ENCODE results near the gene C2orf69. TPM values are rescaled to one million over a fixed set of nuclear protein-coding genes. Genes with fewer than 3 reads are reported as not detected.

C2orf69 gene
- total RNA-seq, 3 donors from 2014 or later = 12.7 to 19.2 (median 13.8) TPM

DNA sequence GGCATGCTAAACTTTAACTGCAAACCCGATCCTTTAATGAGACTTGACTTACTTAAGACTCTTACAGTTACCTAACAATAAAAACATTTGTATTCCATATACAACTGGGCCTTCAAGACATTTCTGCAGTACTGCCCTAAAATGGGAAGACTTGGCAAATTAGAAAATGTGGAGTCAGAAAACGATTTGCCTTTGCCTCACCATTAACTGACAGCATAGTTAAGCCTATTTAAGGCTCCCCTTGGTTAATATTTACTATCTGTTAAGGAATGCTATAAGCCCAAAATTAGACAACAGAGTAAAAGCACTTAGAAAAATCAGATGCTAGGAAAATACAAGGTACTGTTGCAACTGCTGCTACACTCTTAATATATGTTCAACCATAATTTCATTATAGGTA, 25.5 kb downstream of the C2orf69 start:
- Histone ChIP-seq H3K4me3 (no peak overlapping the region), H3K36me3 (no peaks in the 10 kb centered on the region), H3K4me1 (no peaks in the 10 kb centered on the region), H3K27me3 (no peaks in the 10 kb centered on the region), H3K27ac (no peak overlapping the region), H3K9me3 (no peaks in the 10 kb centered on the region)
- TF ChIP-seq POLR2A (IDR thresholded peaks at IDR 0.05) (no peak), POLR2AphosphoS5 (IDR thresholded peaks at IDR 0.05) (no peak)
- TF ChIP-seq, protein P1, sequence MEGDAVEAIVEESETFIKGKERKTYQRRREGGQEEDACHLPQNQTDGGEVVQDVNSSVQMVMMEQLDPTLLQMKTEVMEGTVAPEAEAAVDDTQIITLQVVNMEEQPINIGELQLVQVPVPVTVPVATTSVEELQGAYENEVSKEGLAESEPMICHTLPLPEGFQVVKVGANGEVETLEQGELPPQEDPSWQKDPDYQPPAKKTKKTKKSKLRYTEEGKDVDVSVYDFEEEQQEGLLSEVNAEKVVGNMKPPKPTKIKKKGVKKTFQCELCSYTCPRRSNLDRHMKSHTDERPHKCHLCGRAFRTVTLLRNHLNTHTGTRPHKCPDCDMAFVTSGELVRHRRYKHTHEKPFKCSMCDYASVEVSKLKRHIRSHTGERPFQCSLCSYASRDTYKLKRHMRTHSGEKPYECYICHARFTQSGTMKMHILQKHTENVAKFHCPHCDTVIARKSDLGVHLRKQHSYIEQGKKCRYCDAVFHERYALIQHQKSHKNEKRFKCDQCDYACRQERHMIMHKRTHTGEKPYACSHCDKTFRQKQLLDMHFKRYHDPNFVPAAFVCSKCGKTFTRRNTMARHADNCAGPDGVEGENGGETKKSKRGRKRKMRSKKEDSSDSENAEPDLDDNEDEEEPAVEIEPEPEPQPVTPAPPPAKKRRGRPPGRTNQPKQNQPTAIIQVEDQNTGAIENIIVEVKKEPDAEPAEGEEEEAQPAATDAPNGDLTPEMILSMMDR (IDR thresholded peaks at IDR 0.05) = no peak
- DNase-seq (ENCODE audit: low spot score in 2 of 2) = no peak
- intact Hi-C loops (cut with DNase I; ENCODE audit: low total_unique reads) = no loop called here

DNA sequence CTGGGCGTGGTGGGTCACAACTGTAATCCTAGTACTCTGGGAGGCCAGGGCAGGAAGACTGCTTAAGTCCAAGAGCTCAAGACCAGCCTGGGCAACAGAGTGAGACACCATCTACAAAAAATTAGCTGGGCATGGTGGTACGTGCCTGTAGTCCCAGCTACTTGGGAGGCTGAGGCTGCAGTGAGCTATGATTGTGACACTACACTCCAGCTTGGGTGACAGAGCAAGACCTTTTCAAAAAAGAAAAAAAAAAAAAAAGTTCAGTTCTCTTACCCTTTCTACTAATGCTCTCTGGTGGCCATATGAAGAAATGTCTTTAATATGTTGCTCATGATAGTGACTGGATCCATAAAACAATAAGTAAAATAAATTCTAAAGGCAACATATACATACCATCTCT, 29.3 kb downstream of the C2orf69 start:
- DNase-seq (ENCODE audit: low spot score in 2 of 2) = no peak
- H3K27me3 ChIP-seq = no peaks in the 10 kb centered on the region
- no peaks in the 10 kb centered on the region for H3K9me3 ChIP-seq
- H3K4me1 ChIP-seq = no peaks in the 10 kb centered on the region
- no peaks in the 10 kb centered on the region for H3K36me3 ChIP-seq
- no peak for TF ChIP-seq POLR2AphosphoS5 (IDR thresholded peaks at IDR 0.05)
- TF ChIP-seq POLR2A (IDR thresholded peaks at IDR 0.05) = no peak
- TF ChIP-seq, protein P1 (IDR thresholded peaks at IDR 0.05) = no peak
- intact Hi-C loops (cut with DNase I; ENCODE audit: low total_unique reads) = no loop called here
- no peak overlapping the region for H3K4me3 ChIP-seq
- no peak overlapping the region for H3K27ac ChIP-seq

DNA sequence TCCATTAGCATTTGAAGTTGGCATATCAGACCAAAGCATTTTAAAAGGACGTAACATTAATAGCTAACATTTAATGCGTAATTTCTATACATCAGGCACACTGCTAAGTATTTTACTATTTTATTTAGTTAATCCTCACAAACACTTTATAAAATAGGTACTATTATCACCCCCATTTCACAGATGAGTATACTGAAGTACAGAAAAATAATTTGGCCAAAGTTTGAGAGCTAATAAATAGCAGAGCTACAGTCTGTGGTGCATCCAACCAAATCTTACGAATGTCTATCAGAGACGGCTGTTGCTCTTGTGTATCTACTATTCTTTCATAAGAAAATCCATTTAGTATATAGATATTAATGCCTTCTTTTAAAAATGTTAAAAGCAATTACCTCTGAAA, 32.3 kb downstream of the C2orf69 start:
- intact Hi-C loops (cut with DNase I; ENCODE audit: low total_unique reads) = no loop called here
- H3K27ac ChIP-seq = no peak overlapping the region
- H3K9me3 ChIP-seq = no peaks in the 10 kb centered on the region
- no peak for TF ChIP-seq POLR2A (IDR thresholded peaks at IDR 0.05)
- TF ChIP-seq, protein P1 (IDR thresholded peaks at IDR 0.05) = no peak
- no peak overlapping the region for H3K4me3 ChIP-seq
- H3K4me1 ChIP-seq = no peaks in the 10 kb centered on the region
- H3K27me3 ChIP-seq = no peaks in the 10 kb centered on the region
- DNase-seq (ENCODE audit: low spot score in 2 of 2) = no peak
- peaks cover 4% of the 10 kb centered on the region for H3K36me3 ChIP-seq

DNA sequence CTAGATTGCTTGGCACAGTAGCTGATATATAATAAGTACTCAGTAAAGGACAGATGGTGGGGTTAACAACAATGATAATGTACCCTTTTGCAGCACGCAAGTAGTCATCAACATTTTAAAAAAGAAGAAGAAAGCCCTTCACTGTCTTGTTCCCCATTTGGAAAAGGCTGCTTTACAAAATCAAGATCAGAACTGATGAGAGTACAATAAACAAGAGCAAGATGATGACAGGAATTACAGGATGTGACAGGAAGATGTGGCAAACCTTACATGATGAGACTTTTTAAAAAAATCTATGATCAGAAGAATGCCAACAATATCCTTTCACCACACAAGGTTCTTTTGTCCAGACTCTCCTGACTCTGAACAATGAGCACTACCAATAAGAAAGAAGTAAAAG, 35.1 kb downstream of the C2orf69 start:
- Histone ChIP-seq H3K4me1 (no peaks in the 10 kb centered on the region), H3K36me3 (peaks cover 4% of the 10 kb centered on the region), H3K27me3 (no peaks in the 10 kb centered on the region), H3K4me3 (no peak overlapping the region), H3K9me3 (no peaks in the 10 kb centered on the region), H3K27ac (no peak overlapping the region)
- intact Hi-C loops (cut with DNase I; ENCODE audit: low total_unique reads) = no loop called here
- TF ChIP-seq, protein P1 (IDR thresholded peaks at IDR 0.05) = no peak
- TF ChIP-seq POLR2A (IDR thresholded peaks at IDR 0.05) = no peak
- TF ChIP-seq POLR2AphosphoS5 (IDR thresholded peaks at IDR 0.05) = no peak
- no peak for DNase-seq (ENCODE audit: low spot score in 2 of 2)

- Histone ChIP-seq H3K4me1 (no peaks in the 10 kb centered on the region), H3K27me3 (no peaks in the 10 kb centered on the region), H3K36me3 (peaks cover 4% of the 10 kb centered on the region), H3K27ac (no peak overlapping the region), H3K4me3 (no peak overlapping the region), H3K9me3 (no peaks in the 10 kb centered on the region)
- no peak for DNase-seq (ENCODE audit: low spot score in 2 of 2)
- TF ChIP-seq, protein P1 (IDR thresholded peaks at IDR 0.05) = no peak
- TF ChIP-seq POLR2AphosphoS5 (IDR thresholded peaks at IDR 0.05) (no peak), POLR2A (IDR thresholded peaks at IDR 0.05) (no peak)
- intact Hi-C loops (cut with DNase I; ENCODE audit: low total_unique reads) = no loop called here
These were observed 35.7 kb downstream of the C2orf69 start for GRCh38 chr2:199946836-199947235.

All from breast epithelium (tissue), 4 donors.